OCI-LY3 (cell line): ENCODE data around the gene CTSD.

Experiments
- CTCF ChIP-seq: fragments of 200-600, 300-600 bp; sonication (generic); IDR thresholded peaks from 2 replicates; pipeline ENCODE4 v1.5.1; 2014; ENCODE audit warnings: antibody characterized with exemption, low read length, low read depth
- EZH2phosphoT487 ChIP-seq: fragments of 200-600 bp; shearing (Covaris generic); IDR thresholded peaks from 2 replicates; pipeline ENCODE4 v1.6.1; 2018; ENCODE audit warnings: antibody characterized with exemption, mixed run types, low read depth

GRCh38 chr11:1707751-1708150, 56.0 kb downstream of the CTSD start:
- TF ChIP-seq CTCF (no peak), EZH2phosphoT487 (no peak)
